NCI-H524 (cell line): Measurements from ENCODE around the gene NDFIP2.
"Not testable (repeated sequence)": the region's sequence is repeated elsewhere in the genome, so short reads cannot be mapped to it uniquely, and the experiment has no call there.

Source experiments
- DNase-seq, 2 experiments: peaks; one replicate each; lab custom pipeline; 2025; lab: John Stamatoyannopoulos, UW

NDFIP2 gene

GRCh38 chr13:79593121-79593520 is 112.2 kb downstream of the NDFIP2 start:
- peak; percentile 67 to 86 for DNase-seq

GRCh38 chr13:79593641-79594275 is 112.8 kb downstream of the NDFIP2 start:
- DNase-seq, result peak; percentile 12 to 43

- DNase-seq, result not testable (repeated sequence)
Measured at GRCh38 chr13:79600146-79600545, 119.2 kb downstream of the NDFIP2 start.

GRCh38 chr13:79602936-79603335 is 122.0 kb downstream of the NDFIP2 start:
- no peak for DNase-seq

- DNase-seq, result no peak
Measured at GRCh38 chr13:79604752-79605151, 123.8 kb downstream of the NDFIP2 start.
